K562 (cell line): ENCODE results near the gene CUL9. TPM values are rescaled to one million over a fixed set of nuclear protein-coding genes. Genes with fewer than 3 reads are reported as not detected.

ENCODE experiments used
- ARID1B ChIP-seq: fragments of 450-650 bp; IDR thresholded peaks from 2 replicates; pipeline ENCODE4 v1.6.1; 2016; ENCODE audit warnings: antibody characterized with exemption, mild to moderate bottlenecking, inconsistent platforms
- BCL6 ChIP-seq: fragments of 250-450 bp; sonication (Bioruptor Pico); IDR thresholded peaks from 2 replicates; pipeline ENCODE4 v1.4.0; 2020
- ETV5 ChIP-seq: sonication (generic); formaldehyde crosslinking; IDR thresholded peaks from 2 replicates; pipeline ENCODE4 v1.4.0; 2020; ENCODE audit warnings: low read depth, mild to moderate bottlenecking, missing genetic modification reagents
- GATAD2A ChIP-seq: fragments of 450-650 bp; IDR thresholded peaks from 2 replicates; pipeline ENCODE4 v1.6.1; 2017
- HDAC6 ChIP-seq: IDR thresholded peaks from 2 replicates; pipeline ENCODE4 v1.6.1; 2012; ENCODE audit warnings: low read depth, mild to moderate bottlenecking, control low read depth, inconsistent platforms, low read length, moderate library complexity
- HIVEP1 ChIP-seq: fragments of 250-450 bp; sonication (Bioruptor Pico); IDR thresholded peaks from 2 replicates; pipeline ENCODE4 v1.4.0; 2020; ENCODE audit warnings: mild to moderate bottlenecking
- NCOA6 ChIP-seq: fragments of 450-650 bp; IDR thresholded peaks from 2 replicates; pipeline ENCODE4 v1.6.1; 2017; ENCODE audit warnings: mild to moderate bottlenecking
- NR1H2 ChIP-seq: sonication (generic); formaldehyde crosslinking; IDR thresholded peaks from 2 replicates; pipeline ENCODE4 v1.4.0; 2020; ENCODE audit warnings: mild to moderate bottlenecking, missing genetic modification reagents
- NR4A1 ChIP-seq, 2 experiments: fragments of 250-450 bp in 1 of 2; fragments of 450-650 bp in 1 of 2; sonication (Bioruptor Pico) in 1 of 2; IDR thresholded peaks; 2 replicates each; pipeline versions ENCODE4 v1.4.0 to v1.6.1; 2016 to 2020; ENCODE audit warnings: mild to moderate bottlenecking in 2 of 2, missing compliant biosample characterization in 1 of 2, missing genetic modification characterization in 1 of 2, moderate library complexity in 1 of 2
- OTX1 ChIP-seq: fragments of 450-650 bp; formaldehyde crosslinking; IDR thresholded peaks from 2 replicates; pipeline ENCODE4 v1.4.0; 2022; ENCODE audit warnings: mild to moderate bottlenecking
- PRPF4 ChIP-seq: fragments of 200-400 bp; formaldehyde crosslinking; IDR thresholded peaks from one replicate; pipeline ENCODE4 v1.6.1; 2017; ENCODE audit warnings: low read length, low read depth, mild to moderate bottlenecking; ENCODE audit not compliant: insufficient read depth, poor library complexity, severe bottlenecking
- RBM39 ChIP-seq: fragments of 200-400 bp; formaldehyde crosslinking; optimal IDR thresholded peaks from 2 replicates; pipeline ENCODE3; 2018; ENCODE audit warnings: low read depth, low read length
- RFX7 ChIP-seq: fragments of 250-450 bp; sonication (Bioruptor Pico); IDR thresholded peaks from 2 replicates; pipeline ENCODE4 v1.5.1; 2021; ENCODE audit warnings: mild to moderate bottlenecking
- RNF2 ChIP-seq: sonication (generic); IDR thresholded peaks from 2 replicates; pipeline ENCODE4 v1.6.1; 2016
- SAP30 ChIP-seq: fragments of 200-600 bp; sonication (generic); IDR thresholded peaks from 2 replicates; pipeline ENCODE4 v1.6.1; 2012; ENCODE audit warnings: borderline replicate concordance, low read depth, mild to moderate bottlenecking, moderate library complexity, low read length, control low read depth, inconsistent platforms; ENCODE audit not compliant: insufficient read depth, poor library complexity, severe bottlenecking
- ZBTB7A ChIP-seq: IDR thresholded peaks from 2 replicates; pipeline ENCODE4 v1.6.1; 2011; ENCODE audit warnings: low read depth, mild to moderate bottlenecking, low read length, moderate library complexity, borderline replicate concordance; ENCODE audit not compliant: control insufficient read depth
- ZNF217 ChIP-seq: sonication (generic); formaldehyde crosslinking; IDR thresholded peaks from 2 replicates; pipeline ENCODE4 v1.8.0; 2022; ENCODE audit warnings: mild to moderate bottlenecking, missing genetic modification reagents
- ZNF282 ChIP-seq: sonication (generic); formaldehyde crosslinking; IDR thresholded peaks from 2 replicates; pipeline ENCODE4 v1.8.1; 2023; ENCODE audit warnings: missing genetic modification reagents
- polyA plus RNA-seq, 8 experiments: library from polyadenylated mRNA; depleted of rRNA in 4 of 8; stranded (reverse) in 5 of 8; unstranded in 3 of 8; fragments of >200 nt; fragmentation: Nextera tagmentation in 2 of 8; fragmentation: Illumina TruSeq in 1 of 8; extraction: Ambion mirVana in 2 of 8; extraction: Trizol in 1 of 8; gene quantifications; 2 replicates each; pipeline versions ENCODE4 v1.2.1 to v1.2.3, GENCODE V29; 2011 to 2014; ENCODE audit warnings: inconsistent platforms in 1 of 8, missing spikeins in 1 of 8
- total RNA-seq, 7 experiments: library from RNA; depleted of rRNA in 6 of 7; stranded (reverse); fragments of >200 nt in 6 of 7; fragmentation: Illumina TruSeq in 2 of 7; extraction: Trizol in 2 of 7; gene quantifications; 2 replicates each; pipeline versions ENCODE4 v1.2.1 to v1.2.3, GENCODE V29; 2011 to 2021; ENCODE audit warnings: low replicate concordance in 1 of 7
- TF ChIP-seq, protein P1 (sequence below): fragments of 250-450 bp; sonication (Bioruptor Pico); IDR thresholded peaks from 2 replicates; pipeline ENCODE4 v1.8.0; 2021; ENCODE audit warnings: moderate library complexity, mild to moderate bottlenecking, inconsistent platforms
- TF ChIP-seq, protein P2 (sequence below): sonication (generic); formaldehyde crosslinking; IDR thresholded peaks from 2 replicates; pipeline ENCODE4 v1.8.1; 2023; ENCODE audit warnings: mild to moderate bottlenecking, missing genetic modification reagents, moderate library complexity
- TF ChIP-seq, protein P3 (sequence below): sonication (generic); formaldehyde crosslinking; IDR thresholded peaks from 2 replicates; pipeline ENCODE4 v1.8.0; 2022; ENCODE audit warnings: mild to moderate bottlenecking, missing genetic modification reagents
- TF ChIP-seq, protein P4 (sequence below): IDR thresholded peaks from 3 replicates; pipeline ENCODE4 v1.6.1; 2011; ENCODE audit warnings: borderline replicate concordance, mild to moderate bottlenecking; ENCODE audit not compliant: insufficient read length, insufficient read depth
- TF ChIP-seq, protein P5 (sequence below): fragments of 450-650 bp; formaldehyde crosslinking; conservative IDR thresholded peaks from 2 replicates; pipeline ENCODE4 v1.4.0; 2022; ENCODE audit warnings: mild to moderate bottlenecking, missing genetic modification characterization

Gene CUL9
- total and polyA plus RNA-seq, 9 of the 15 experiments (the other 6 are each of a cell fraction or from before 2014, with no cell fraction given), result 0.50 to 20.7 (median 6.6) TPM

DNA sequence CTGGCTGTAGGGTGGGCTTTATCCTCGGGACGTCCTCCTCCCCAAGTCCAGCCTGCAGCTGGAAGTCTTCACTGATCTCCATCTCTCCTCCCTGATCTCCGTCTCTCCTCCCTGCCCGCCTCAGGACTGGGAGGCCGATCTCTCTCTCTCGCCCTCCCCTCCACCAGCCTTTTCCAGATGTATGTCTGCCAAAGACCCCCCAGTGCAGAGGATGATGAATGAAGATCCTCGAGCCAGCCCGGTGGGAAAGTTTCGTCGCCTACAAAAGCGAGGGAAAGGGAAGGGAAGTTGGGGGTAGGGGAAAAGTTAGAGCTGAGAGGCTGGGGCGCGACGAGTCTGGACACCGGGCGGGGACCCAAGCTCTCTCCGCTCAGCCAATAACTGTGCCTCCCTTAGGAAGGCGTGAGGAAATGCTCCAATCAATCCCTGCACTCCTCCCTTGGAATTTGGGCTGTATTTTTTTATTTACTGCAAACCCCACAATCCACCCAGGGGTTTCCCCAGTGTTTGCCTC is 11.5 kb upstream of the CUL9 start (continued):
- TF ChIP-seq ZNF282 (CRISPR knock-in tag) (no peak), RFX7 (CRISPR knock-in tag) (no peak), NR1H2 (0 out of 2 replicates have a peak, but pooled peaks have one; percentile 51), NCOA6 (no peak), OTX1 (peak; percentile 43; the same call in 1 of the 2 replicates), BCL6 (CRISPR knock-in tag) (no peak), SAP30 (peak; percentile 25), ZNF217 (CRISPR knock-in tag) (no peak), NR4A1 (CRISPR knock-in tag; IDR thresholded peaks at IDR 0.05) (0 out of 2 replicates have a peak, but pooled peaks have one; percentile 30), NR4A1 (tag; IDR thresholded peaks at IDR 0.05) (peak; percentile 36; the same call in 1 of the 2 replicates), GATAD2A (peak; percentile 79; the same call in 1 of the 2 replicates), PRPF4 (no peak), HIVEP1 (CRISPR knock-in tag) (0 out of 2 replicates have a peak, but pooled peaks have one; percentile 34), ETV5 (CRISPR knock-in tag) (0 out of 2 replicates have a peak, but pooled peaks have one; percentile 11), HDAC6 (no peak), ZBTB7A (no peak), RNF2 (no peak), ARID1B (peak; percentile 48), RBM39 (peak; percentile 65)
- TF ChIP-seq, protein P1, sequence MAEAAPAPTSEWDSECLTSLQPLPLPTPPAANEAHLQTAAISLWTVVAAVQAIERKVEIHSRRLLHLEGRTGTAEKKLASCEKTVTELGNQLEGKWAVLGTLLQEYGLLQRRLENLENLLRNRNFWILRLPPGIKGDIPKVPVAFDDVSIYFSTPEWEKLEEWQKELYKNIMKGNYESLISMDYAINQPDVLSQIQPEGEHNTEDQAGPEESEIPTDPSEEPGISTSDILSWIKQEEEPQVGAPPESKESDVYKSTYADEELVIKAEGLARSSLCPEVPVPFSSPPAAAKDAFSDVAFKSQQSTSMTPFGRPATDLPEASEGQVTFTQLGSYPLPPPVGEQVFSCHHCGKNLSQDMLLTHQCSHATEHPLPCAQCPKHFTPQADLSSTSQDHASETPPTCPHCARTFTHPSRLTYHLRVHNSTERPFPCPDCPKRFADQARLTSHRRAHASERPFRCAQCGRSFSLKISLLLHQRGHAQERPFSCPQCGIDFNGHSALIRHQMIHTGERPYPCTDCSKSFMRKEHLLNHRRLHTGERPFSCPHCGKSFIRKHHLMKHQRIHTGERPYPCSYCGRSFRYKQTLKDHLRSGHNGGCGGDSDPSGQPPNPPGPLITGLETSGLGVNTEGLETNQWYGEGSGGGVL (CRISPR knock-in tag), result no peak
- TF ChIP-seq, protein P2, sequence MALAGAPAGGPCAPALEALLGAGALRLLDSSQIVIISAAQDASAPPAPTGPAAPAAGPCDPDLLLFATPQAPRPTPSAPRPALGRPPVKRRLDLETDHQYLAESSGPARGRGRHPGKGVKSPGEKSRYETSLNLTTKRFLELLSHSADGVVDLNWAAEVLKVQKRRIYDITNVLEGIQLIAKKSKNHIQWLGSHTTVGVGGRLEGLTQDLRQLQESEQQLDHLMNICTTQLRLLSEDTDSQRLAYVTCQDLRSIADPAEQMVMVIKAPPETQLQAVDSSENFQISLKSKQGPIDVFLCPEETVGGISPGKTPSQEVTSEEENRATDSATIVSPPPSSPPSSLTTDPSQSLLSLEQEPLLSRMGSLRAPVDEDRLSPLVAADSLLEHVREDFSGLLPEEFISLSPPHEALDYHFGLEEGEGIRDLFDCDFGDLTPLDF, result peak; percentile 72
- TF ChIP-seq, protein P3, sequence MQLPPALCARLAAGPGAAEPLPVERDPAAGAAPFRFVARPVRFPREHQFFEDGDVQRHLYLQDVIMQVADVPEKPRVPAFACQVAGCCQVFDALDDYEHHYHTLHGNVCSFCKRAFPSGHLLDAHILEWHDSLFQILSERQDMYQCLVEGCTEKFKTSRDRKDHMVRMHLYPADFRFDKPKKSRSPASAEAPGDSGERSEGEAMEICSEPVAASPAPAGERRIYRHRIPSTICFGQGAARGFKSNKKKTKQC, result 0 out of 2 replicates have a peak, but pooled peaks have one; percentile 3
- TF ChIP-seq, protein P4, sequence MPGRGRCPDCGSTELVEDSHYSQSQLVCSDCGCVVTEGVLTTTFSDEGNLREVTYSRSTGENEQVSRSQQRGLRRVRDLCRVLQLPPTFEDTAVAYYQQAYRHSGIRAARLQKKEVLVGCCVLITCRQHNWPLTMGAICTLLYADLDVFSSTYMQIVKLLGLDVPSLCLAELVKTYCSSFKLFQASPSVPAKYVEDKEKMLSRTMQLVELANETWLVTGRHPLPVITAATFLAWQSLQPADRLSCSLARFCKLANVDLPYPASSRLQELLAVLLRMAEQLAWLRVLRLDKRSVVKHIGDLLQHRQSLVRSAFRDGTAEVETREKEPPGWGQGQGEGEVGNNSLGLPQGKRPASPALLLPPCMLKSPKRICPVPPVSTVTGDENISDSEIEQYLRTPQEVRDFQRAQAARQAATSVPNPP, result no peak
- TF ChIP-seq, protein P5, sequence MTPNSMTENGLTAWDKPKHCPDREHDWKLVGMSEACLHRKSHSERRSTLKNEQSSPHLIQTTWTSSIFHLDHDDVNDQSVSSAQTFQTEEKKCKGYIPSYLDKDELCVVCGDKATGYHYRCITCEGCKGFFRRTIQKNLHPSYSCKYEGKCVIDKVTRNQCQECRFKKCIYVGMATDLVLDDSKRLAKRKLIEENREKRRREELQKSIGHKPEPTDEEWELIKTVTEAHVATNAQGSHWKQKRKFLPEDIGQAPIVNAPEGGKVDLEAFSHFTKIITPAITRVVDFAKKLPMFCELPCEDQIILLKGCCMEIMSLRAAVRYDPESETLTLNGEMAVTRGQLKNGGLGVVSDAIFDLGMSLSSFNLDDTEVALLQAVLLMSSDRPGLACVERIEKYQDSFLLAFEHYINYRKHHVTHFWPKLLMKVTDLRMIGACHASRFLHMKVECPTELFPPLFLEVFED (CRISPR knock-in tag), result peak; percentile 51; the same call in 1 of the 2 replicates
